Coronary artery (tissue), 2 donors: ENCODE results near the gene RPRD1B.

Source experiments
- DNase-seq: peaks from one replicate; pipeline ENCODE4 v3.0.0-alpha.2; 2017; ENCODE audit warnings: low spot score
- H3K27ac ChIP-seq, 2 donors: fragments of 200-600 bp; sonication (generic); one replicate each; pipeline ENCODE4 v1.5.1; 2016 to 2019
- H3K4me3 ChIP-seq: fragments of 200-600 bp; sonication (generic); 2 replicates; pipeline ENCODE4 v1.5.1; 2016; ENCODE audit warnings: mild to moderate bottlenecking, moderate library complexity
- CTCF ChIP-seq: fragments of 200-600 bp; sonication (generic); IDR thresholded peaks from one replicate; pipeline ENCODE4 v1.5.1; 2019; ENCODE audit warnings: antibody characterized with exemption

RPRD1B gene

GRCh38 chr20:38126146-38126921 lies 92.8 kb downstream of the RPRD1B start:
- Histone ChIP-seq H3K4me3 (peak overlapping the region; percentile 19), H3K27ac (peak overlapping the region; percentile 89 to 91)
- peak; percentile 71 for DNase-seq
- no peak for TF ChIP-seq CTCF

GRCh38 chr20:38126932-38127621 lies 93.5 kb downstream of the RPRD1B start:
- Histone ChIP-seq H3K27ac (peak overlapping the region; percentile 89 to 91), H3K4me3 (peak overlapping the region; percentile 19)
- peak; percentile 79 for DNase-seq
- no peak for TF ChIP-seq CTCF

GRCh38 chr20:38127920-38128528 lies 94.5 kb downstream of the RPRD1B start:
- H3K27ac ChIP-seq: peak overlapping the region; percentile 89 to 91
- TF ChIP-seq CTCF: no peak
- peak; percentile 36 for DNase-seq

GRCh38 chr20:38128691-38129090 lies 95.1 kb downstream of the RPRD1B start:
- Histone ChIP-seq H3K27ac (peak overlapping the region; percentile 89 to 91), H3K4me3 (no peak overlapping the region)
- TF ChIP-seq CTCF: no peak
- peak; percentile 65 for DNase-seq

More at GRCh38 chr20:38127920-38128528, 94.5 kb downstream of the RPRD1B start:
- H3K4me3 ChIP-seq: no peak overlapping the region

GRCh38 chr20:38129248-38129865 lies 95.8 kb downstream of the RPRD1B start:
- Histone ChIP-seq H3K27ac (peak overlapping the region in 1 of 2 donors; percentile 91), H3K4me3 (no peak overlapping the region)
- no peak for TF ChIP-seq CTCF
- DNase-seq: peak; percentile 67

- H3K27ac ChIP-seq: peak overlapping the region in 1 of 2 donors; percentile 91
- DNase-seq: peak; percentile 65
- H3K4me3 ChIP-seq: no peak overlapping the region
- no peak for TF ChIP-seq CTCF
Measured at GRCh38 chr20:38129893-38130609, 96.5 kb downstream of the RPRD1B start.
